GM12872 (cell line): ENCODE data around the gene SEBOX.

Experiments used
- TF ChIP-seq, protein P1 (sequence below): IDR thresholded peaks from 3 replicates; pipeline ENCODE4 v1.5.1; 2011; ENCODE audit warnings: low read depth, mild to moderate bottlenecking, low read length, moderate library complexity; ENCODE audit not compliant: insufficient read depth

The SEBOX gene

DNA sequence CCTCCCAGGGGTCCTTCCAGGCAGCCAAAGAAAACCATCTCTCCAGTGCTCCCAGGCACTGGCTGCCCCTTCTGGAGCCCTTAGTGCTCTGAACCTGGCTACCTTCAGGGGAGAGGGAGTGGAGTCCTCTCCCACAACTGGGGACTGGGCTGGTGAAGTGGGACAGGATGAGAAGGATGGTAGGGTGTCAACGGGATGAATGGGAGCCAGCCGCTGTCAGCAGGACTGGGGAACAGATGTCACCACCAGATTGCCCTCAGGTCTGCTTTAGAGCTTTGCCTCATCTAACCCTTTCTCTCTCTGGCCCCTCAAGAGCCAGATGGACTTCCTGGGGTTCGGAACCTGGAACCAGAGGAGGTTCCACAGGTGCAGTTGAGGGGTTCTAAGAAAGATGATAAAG is 488 bp upstream of the SEBOX start:
- TF ChIP-seq, protein P1, sequence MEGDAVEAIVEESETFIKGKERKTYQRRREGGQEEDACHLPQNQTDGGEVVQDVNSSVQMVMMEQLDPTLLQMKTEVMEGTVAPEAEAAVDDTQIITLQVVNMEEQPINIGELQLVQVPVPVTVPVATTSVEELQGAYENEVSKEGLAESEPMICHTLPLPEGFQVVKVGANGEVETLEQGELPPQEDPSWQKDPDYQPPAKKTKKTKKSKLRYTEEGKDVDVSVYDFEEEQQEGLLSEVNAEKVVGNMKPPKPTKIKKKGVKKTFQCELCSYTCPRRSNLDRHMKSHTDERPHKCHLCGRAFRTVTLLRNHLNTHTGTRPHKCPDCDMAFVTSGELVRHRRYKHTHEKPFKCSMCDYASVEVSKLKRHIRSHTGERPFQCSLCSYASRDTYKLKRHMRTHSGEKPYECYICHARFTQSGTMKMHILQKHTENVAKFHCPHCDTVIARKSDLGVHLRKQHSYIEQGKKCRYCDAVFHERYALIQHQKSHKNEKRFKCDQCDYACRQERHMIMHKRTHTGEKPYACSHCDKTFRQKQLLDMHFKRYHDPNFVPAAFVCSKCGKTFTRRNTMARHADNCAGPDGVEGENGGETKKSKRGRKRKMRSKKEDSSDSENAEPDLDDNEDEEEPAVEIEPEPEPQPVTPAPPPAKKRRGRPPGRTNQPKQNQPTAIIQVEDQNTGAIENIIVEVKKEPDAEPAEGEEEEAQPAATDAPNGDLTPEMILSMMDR = no peak

GRCh38 chr17:28363776-28364650 is 986 bp downstream of the SEBOX start:
- TF ChIP-seq, protein P1 = no peak

- TF ChIP-seq, protein P1 = no peak
These were observed 1.8 kb downstream of the SEBOX start for GRCh38 chr17:28363186-28363585.

DNA sequence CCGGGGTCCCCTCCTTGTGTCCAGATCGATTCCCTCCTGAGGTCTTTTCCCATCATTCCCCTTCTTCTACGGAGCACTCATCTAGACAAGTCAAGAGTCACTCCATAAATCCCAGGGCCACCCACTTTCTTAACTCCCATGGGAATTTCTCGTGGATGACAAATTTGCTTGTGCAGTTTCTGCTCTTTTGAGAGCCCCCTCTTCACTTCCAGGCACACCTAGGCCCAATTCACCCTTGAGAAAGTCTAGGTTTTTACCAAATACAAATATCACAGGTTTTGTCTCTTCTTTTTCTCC is 7.2 kb downstream of the SEBOX start:
- TF ChIP-seq, protein P1 = no peak

- TF ChIP-seq, protein P1 = no peak
These were observed 7.7 kb downstream of the SEBOX start, which contains the start of gene POLDIP2 for GRCh38 chr17:28357061-28357900. Gene POLDIP2, minus strand, starts transcription at chr17:28357527. Its CDS starts 79 bp downstream, at chr17:28357448.

GRCh38 chr17:28350271-28350670 is 14.7 kb downstream of the SEBOX start:
- TF ChIP-seq, protein P1 = no peak

- TF ChIP-seq, protein P1 = no peak
These were observed 16.0 kb downstream of the SEBOX start for GRCh38 chr17:28348979-28349378.
